Activated naive CD4-positive, alpha-beta T cell treated with anti-CD3 and anti-CD28 coated beads, Interleukin-2, amount 10 ng/mL, durations not matched to agents 7 days and 5 days (primary cell): Measurements from ENCODE around the gene ELMO1.

Experiments
- CTCF ChIA-PET: fragments of 350-600 bp; sonication (Branson Sonifier 250); formaldehyde crosslinking; loops from one replicate; lab custom pipeline; 2021; ENCODE audit warnings: antibody characterized with exemption; lab: Charles Lee
- DNase-seq: peaks from one replicate; pipeline ENCODE4 v3.0.0-alpha.2; 2020
- H3K27ac Mint-ChIP-seq: one replicate; pipeline ENCODE4 v1.8.0; 2021; ENCODE audit warnings: mild to moderate bottlenecking, moderate library complexity, mixed read lengths
- H3K27me3 Mint-ChIP-seq: one replicate; pipeline ENCODE4 v1.8.0; 2021; ENCODE audit warnings: mild to moderate bottlenecking, mixed read lengths
- H3K36me3 Mint-ChIP-seq: one replicate; pipeline ENCODE4 v1.8.0; 2021; ENCODE audit warnings: mixed read lengths
- H3K4me1 Mint-ChIP-seq: one replicate; pipeline ENCODE4 v1.8.0; 2021; ENCODE audit warnings: mixed read lengths
- H3K4me3 Mint-ChIP-seq: one replicate; pipeline ENCODE4 v1.8.0; 2021; ENCODE audit warnings: mild to moderate bottlenecking, moderate library complexity, mixed read lengths
- H3K9me3 Mint-ChIP-seq: one replicate; pipeline ENCODE4 v1.8.0; 2021; ENCODE audit warnings: mixed read lengths

Gene ELMO1

GRCh38 chr7:37031571-37032257 is 416.9 kb downstream of the ELMO1 start:
- Mint-ChIP-seq H3K4me1 (peaks cover 28% of the 10 kb centered on the region), H3K27me3 (no peaks in the 10 kb centered on the region), H3K27ac (no peak overlapping the region), H3K9me3 (no peaks in the 10 kb centered on the region), H3K36me3 (peaks cover 26% of the 10 kb centered on the region), H3K4me3 (no peak overlapping the region)
- peak; percentile 23 for DNase-seq
- CTCF ChIA-PET, result no interaction called here

- CTCF ChIA-PET, result no interaction called here
- no peak for DNase-seq
- Mint-ChIP-seq H3K4me1 (peaks cover 28% of the 10 kb centered on the region), H3K27me3 (no peaks in the 10 kb centered on the region), H3K4me3 (no peak overlapping the region), H3K9me3 (no peaks in the 10 kb centered on the region), H3K27ac (no peak overlapping the region), H3K36me3 (peaks cover 31% of the 10 kb centered on the region)
Measured at GRCh38 chr7:37028909-37029440, 419.7 kb downstream of the ELMO1 start.

GRCh38 chr7:37027557-37028341 is 420.9 kb downstream of the ELMO1 start:
- H3K36me3 Mint-ChIP-seq, result peaks cover 31% of the 10 kb centered on the region
- DNase-seq, result no peak
- no peak overlapping the region for H3K4me3 Mint-ChIP-seq
- no peaks in the 10 kb centered on the region for H3K27me3 Mint-ChIP-seq
- CTCF ChIA-PET, result interaction anchor here (0.7 to 1.3 kb wide), 2 partner anchors 540 to 1582 kb away, joined by 3 to 5 read pairs; no protein-coding TSS in a partner anchor
- no peak overlapping the region for H3K27ac Mint-ChIP-seq
- peaks cover 28% of the 10 kb centered on the region for H3K4me1 Mint-ChIP-seq
- no peaks in the 10 kb centered on the region for H3K9me3 Mint-ChIP-seq

- no peak for DNase-seq
- Mint-ChIP-seq H3K4me3 (no peak overlapping the region), H3K9me3 (no peaks in the 10 kb centered on the region), H3K27ac (peak overlapping the region; percentile 5), H3K36me3 (peaks cover 25% of the 10 kb centered on the region), H3K27me3 (no peaks in the 10 kb centered on the region), H3K4me1 (peaks cover 23% of the 10 kb centered on the region)
- CTCF ChIA-PET, result interaction anchor here (0.7 to 1.3 kb wide), 2 partner anchors 540 to 1581 kb away, joined by 3 to 5 read pairs; no protein-coding TSS in a partner anchor
Measured at GRCh38 chr7:37027104-37027503, 421.6 kb downstream of the ELMO1 start.

- Mint-ChIP-seq H3K4me3 (no peak overlapping the region), H3K27me3 (no peaks in the 10 kb centered on the region), H3K4me1 (peaks cover 16% of the 10 kb centered on the region), H3K36me3 (peaks cover 24% of the 10 kb centered on the region), H3K27ac (no peak overlapping the region), H3K9me3 (no peaks in the 10 kb centered on the region)
- DNase-seq, result no peak
- CTCF ChIA-PET, result no interaction called here
Measured at GRCh38 chr7:37018954-37019353, 429.7 kb downstream of the ELMO1 start.

- no peaks in the 10 kb centered on the region for H3K27me3 Mint-ChIP-seq
- peaks cover 27% of the 10 kb centered on the region for H3K36me3 Mint-ChIP-seq
- no peak overlapping the region for H3K27ac Mint-ChIP-seq
- H3K4me1 Mint-ChIP-seq, result peaks cover 16% of the 10 kb centered on the region
- no peaks in the 10 kb centered on the region for H3K9me3 Mint-ChIP-seq
- CTCF ChIA-PET, result interaction anchor here (1.1 to 1.7 kb wide), 2 partner anchors 10 to 166 kb away, joined by 3 to 6 read pairs; no protein-coding TSS in a partner anchor
- no peak overlapping the region for H3K4me3 Mint-ChIP-seq
- DNase-seq, result no peak
Measured at GRCh38 chr7:37016064-37016878, 432.4 kb downstream of the ELMO1 start.

- Mint-ChIP-seq H3K27ac (no peak overlapping the region), H3K36me3 (peaks cover 28% of the 10 kb centered on the region), H3K9me3 (no peaks in the 10 kb centered on the region), H3K27me3 (no peaks in the 10 kb centered on the region), H3K4me1 (peaks cover 16% of the 10 kb centered on the region), H3K4me3 (no peak overlapping the region)
- DNase-seq, result no peak
- CTCF ChIA-PET, result interaction anchor here (1.1 to 1.7 kb wide), 2 partner anchors 9 to 166 kb away, joined by 3 to 6 read pairs; no protein-coding TSS in a partner anchor
Measured at GRCh38 chr7:37015353-37016034, 433.2 kb downstream of the ELMO1 start.

- DNase-seq, result no peak
- Mint-ChIP-seq H3K4me3 (no peak overlapping the region), H3K4me1 (peaks cover 16% of the 10 kb centered on the region), H3K27ac (no peak overlapping the region), H3K27me3 (no peaks in the 10 kb centered on the region), H3K9me3 (no peaks in the 10 kb centered on the region), H3K36me3 (peaks cover 19% of the 10 kb centered on the region)
- CTCF ChIA-PET, result no interaction called here
Measured at GRCh38 chr7:37013771-37014170, 434.9 kb downstream of the ELMO1 start.

GRCh38 chr7:37011151-37011890 is 437.3 kb downstream of the ELMO1 start:
- H3K9me3 Mint-ChIP-seq, result no peaks in the 10 kb centered on the region
- no peak overlapping the region for H3K4me3 Mint-ChIP-seq
- peaks cover 6% of the 10 kb centered on the region for H3K4me1 Mint-ChIP-seq
- peaks cover 21% of the 10 kb centered on the region for H3K36me3 Mint-ChIP-seq
- no peak for DNase-seq
- H3K27me3 Mint-ChIP-seq, result no peaks in the 10 kb centered on the region
- CTCF ChIA-PET, result no interaction called here
- H3K27ac Mint-ChIP-seq, result no peak overlapping the region

- peaks cover 25% of the 10 kb centered on the region for H3K36me3 Mint-ChIP-seq
- no peak for DNase-seq
- H3K27me3 Mint-ChIP-seq, result no peaks in the 10 kb centered on the region
- H3K27ac Mint-ChIP-seq, result no peak overlapping the region
- CTCF ChIA-PET, result interaction anchor here (0.9 to 1.6 kb wide), 3 partner anchors 22 to 33 kb away, joined by 3 to 5 read pairs (median 5); no protein-coding TSS in a partner anchor
- no peaks in the 10 kb centered on the region for H3K4me1 Mint-ChIP-seq
- no peak overlapping the region for H3K4me3 Mint-ChIP-seq
- no peaks in the 10 kb centered on the region for H3K9me3 Mint-ChIP-seq
Measured at GRCh38 chr7:37009125-37009675, 439.5 kb downstream of the ELMO1 start.

- no peak for DNase-seq
- no peaks in the 10 kb centered on the region for H3K9me3 Mint-ChIP-seq
- peaks cover 33% of the 10 kb centered on the region for H3K36me3 Mint-ChIP-seq
- CTCF ChIA-PET, result interaction anchor here (0.6 to 1.6 kb wide), 2 partner anchors 31 to 689 kb away, joined by 3 read pairs; no protein-coding TSS in a partner anchor
- no peaks in the 10 kb centered on the region for H3K4me1 Mint-ChIP-seq
- no peak overlapping the region for H3K27ac Mint-ChIP-seq
- no peaks in the 10 kb centered on the region for H3K27me3 Mint-ChIP-seq
- H3K4me3 Mint-ChIP-seq, result no peak overlapping the region
Measured at GRCh38 chr7:37007691-37008090, 441.0 kb downstream of the ELMO1 start.

GRCh38 chr7:37007268-37007667 is 441.4 kb downstream of the ELMO1 start:
- Mint-ChIP-seq H3K27ac (peak overlapping the region; percentile 30), H3K4me3 (no peak overlapping the region), H3K36me3 (peaks cover 34% of the 10 kb centered on the region), H3K4me1 (no peaks in the 10 kb centered on the region), H3K9me3 (peaks cover 3% of the 10 kb centered on the region), H3K27me3 (no peaks in the 10 kb centered on the region)
- no peak for DNase-seq
- CTCF ChIA-PET, result interaction anchor here (0.6 to 1.6 kb wide), 3 partner anchors 8 to 688 kb away, joined by 3 to 6 read pairs (median 3); no protein-coding TSS in a partner anchor
